HG03354 (cell line): Measurements from ENCODE around the gene LGR6.
"Not testable (repeated sequence)": the region's sequence is repeated elsewhere in the genome, so short reads cannot be mapped to it uniquely, and the experiment has no call there.

Experiments
- ATAC-seq: cut with Tn5 transposase; IDR thresholded peaks from one replicate; pipeline ENCODE4 v1.9.1; 2021; ENCODE audit warnings: mild to moderate bottlenecking; ENCODE audit not compliant: unreplicated experiment, poor library complexity, severe bottlenecking

The LGR6 gene

GRCh38 chr1:202249436-202249835 is 55.8 kb downstream of the LGR6 start:
- no peak for ATAC-seq

- no peak for ATAC-seq
Measured at GRCh38 chr1:202249846-202250245, 56.2 kb downstream of the LGR6 start.

DNA sequence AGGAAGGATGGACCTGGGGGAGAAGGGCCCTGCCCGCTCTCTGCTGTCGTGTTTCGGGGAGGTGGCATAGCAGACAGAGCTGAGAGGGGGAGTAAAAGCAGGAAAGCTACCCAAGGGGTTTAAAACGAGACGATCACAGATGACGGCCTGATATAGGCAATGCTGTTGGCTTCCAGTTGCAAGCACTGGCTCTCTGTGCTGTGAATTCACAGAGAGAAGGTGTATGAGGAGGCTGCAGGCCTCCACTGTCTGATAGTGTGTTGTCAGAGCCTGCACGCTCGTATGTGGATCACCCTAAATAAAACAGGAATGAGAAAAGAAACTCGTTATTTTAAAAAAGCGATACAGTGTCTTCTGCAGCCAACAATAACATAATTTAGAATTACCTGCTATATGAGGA is 57.4 kb downstream of the LGR6 start:
- no peak for ATAC-seq

DNA sequence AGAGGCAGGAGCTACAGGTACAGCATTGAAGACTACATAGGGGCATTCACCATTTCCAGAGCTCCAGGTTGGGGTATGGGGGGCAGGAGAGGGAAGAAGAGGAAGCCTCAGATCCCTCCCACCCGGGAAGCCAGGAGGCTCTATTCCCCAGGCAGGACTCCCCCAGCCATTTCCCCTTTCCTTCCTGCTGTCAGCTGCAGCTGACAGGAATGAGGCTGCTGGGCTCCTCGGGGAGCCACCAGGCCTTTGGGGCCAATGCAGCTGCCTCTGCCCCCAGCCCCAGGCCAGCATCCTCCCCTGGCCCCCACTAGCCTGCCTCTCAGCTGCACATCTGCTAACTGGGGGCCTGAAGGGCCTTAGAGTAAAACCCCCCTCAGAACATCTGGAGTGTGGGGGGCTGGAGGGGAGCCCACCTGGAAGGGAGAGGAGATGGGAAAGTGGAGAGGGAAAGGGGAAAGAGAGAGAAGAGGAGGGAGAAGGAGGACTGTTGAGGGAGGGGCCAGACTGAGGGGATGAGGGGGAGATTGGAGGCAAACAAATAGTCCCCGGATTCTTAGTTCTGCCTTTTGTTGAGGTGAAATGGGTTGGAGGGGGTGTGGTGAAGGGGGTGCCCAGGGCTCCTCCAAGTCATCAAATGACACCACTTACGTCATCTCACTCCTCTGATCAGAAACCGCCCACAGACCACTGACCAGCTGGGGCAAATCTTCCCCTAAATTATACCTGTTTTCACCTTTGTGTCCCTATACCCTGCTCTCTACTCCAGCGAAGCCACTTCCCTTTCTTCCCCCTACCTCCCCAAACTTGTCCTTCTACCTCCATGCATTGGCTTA is 58.0 kb downstream of the LGR6 start:
- no peak for ATAC-seq

DNA sequence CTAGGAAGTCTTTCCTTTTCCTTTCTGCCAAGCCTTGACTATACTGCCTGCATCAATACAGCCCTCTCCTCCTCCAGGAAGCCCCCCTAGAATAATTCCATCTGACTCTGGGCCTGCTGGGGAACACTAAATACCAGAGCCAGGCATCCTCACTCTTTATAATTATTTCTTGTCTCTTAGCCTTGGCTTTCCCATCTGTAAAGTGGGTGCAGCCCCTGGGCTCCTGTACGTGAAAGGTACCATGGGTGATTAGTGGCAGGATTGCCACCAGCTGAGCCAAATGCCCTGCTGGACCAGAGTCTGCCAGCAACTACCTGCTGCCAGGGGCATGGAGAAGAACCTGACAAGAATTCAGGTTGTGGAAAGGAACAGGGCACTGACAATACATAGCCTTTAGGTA is 58.7 kb downstream of the LGR6 start:
- ATAC-seq = no peak

DNA sequence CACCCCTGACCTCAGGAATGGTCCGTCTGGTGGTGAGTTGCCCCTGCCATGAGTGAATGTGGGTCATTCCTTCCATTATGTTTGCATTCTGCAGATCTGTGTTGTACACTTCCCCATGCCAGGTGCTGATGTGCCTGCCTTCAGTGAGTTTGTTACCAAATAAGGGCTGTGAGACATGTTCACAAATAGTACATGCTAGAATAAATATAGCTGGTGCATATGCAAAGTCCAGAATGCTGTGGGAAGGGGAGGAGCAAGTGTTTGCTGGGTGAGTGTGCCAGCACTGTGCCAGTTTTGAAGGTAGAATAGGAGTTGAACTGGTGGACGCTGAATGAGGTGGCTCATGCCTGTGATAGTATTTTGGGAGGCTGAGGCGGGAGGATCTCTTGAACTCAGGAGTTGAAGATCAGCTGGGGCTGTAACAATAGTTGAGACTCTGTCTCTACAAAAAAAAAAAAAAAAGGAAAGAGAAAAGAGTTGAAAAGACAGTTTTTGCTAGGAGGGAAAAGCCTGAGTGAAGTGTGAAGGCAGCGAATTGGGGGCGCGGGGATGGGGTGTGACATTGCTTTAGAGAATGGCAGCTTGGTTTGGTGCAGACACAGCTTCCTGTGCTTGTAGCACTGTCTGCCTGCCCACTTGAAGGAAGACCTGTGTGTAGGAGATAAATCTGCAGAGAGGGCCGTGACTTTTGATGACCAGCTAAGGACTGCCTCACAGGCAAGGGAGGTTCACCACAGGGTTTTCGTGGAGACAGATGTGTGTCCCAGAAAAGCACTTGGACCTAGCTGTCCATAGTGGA is 61.1 kb downstream of the LGR6 start:
- no peak for ATAC-seq

DNA sequence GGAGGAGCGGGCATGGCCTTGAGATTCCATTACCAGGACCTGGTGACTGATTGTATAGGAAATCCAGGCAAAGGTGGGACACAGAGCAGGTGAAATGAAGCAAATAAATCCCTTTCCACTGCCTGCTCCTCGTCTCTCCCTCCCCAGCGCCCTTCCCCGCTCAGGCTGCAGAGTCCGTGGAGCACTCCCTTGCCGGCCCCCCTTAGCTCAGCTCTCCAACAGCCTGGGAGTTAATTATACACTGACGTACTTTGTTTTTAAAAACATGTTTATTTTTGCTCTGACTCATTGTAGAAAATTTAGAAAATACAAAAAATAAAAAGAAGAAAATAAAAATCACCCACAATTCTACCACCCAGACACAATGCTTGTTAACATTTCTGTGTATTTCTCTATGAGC is 61.7 kb downstream of the LGR6 start:
- no peak for ATAC-seq

DNA sequence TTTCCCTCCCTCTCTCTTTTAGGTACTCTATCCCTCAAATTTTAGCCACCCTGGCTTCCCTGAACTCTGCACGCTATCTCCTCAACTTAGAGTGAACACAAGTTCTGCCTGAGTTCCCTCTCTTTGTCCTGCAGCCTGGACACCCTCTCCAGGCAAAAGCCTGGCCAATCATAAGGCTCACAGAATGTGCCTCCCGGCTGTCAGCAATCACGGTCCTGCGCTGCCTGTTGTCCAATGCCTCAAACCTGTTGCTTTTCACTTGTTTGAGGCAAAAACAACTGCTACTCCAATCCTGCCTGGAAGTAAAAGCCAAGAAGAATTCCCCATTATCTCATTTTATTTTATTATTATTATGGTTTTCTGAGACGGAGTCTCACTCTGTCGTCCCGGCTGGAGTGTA is 66.1 kb downstream of the LGR6 start:
- no peak for ATAC-seq

DNA sequence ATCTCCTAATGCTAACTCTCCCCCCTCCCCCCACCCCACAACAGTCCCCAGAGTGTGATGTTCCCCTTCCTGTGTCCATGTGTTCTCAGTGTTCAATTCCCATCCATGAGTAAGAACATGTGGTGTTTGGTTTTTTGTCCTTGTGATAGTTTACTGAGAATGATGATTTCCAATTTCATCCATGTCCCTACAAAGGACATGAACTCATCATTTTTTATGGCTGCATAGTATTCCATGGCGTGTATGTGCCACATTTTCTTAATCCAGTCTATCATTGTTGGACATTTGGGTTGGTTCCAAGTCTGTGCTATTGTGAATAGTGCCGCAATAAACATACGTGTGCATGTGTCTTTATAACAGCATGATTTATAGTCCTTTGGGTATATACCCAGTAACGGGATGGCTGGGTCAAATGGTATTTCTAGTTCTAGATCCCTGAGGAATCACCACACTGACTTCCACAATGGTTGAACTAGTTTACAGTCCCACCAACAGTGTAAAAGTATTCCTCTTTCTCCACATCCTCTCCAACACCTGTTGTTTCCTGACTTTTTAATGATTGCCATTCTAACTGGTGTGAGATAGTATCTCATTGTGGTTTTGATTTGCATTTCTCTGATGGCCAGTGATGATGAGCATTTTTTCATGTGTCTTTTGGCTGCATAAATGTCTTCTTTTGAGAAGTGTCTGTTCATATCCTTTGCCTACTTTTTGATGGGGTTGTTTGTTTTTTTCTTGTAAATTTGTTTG is 67.8 kb downstream of the LGR6 start:
- ATAC-seq = not testable (repeated sequence)

GRCh38 chr1:202263628-202264027 is 70.0 kb downstream of the LGR6 start:
- ATAC-seq = no peak

DNA sequence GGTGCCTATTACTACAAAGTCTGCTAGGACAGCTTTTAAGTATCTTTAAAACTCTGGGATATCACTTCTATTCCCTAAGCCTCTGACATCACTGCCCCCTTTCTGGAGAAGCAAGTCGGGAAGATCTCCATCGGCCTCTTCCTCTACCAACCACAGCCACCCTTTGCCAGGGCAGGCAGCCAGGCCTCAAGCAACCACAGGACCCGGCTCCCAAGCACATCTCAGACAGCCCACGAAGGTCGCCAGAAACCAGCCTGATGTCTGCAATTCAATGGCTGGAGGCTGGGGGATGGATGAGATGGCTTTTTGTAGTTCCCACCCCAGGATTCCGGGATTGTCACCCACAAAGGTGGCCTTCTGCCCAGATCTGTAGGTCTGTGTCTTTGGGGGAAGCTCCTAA is 70.7 kb downstream of the LGR6 start:
- ATAC-seq = no peak

GRCh38 chr1:202264726-202265125 is 71.1 kb downstream of the LGR6 start:
- ATAC-seq = no peak

DNA sequence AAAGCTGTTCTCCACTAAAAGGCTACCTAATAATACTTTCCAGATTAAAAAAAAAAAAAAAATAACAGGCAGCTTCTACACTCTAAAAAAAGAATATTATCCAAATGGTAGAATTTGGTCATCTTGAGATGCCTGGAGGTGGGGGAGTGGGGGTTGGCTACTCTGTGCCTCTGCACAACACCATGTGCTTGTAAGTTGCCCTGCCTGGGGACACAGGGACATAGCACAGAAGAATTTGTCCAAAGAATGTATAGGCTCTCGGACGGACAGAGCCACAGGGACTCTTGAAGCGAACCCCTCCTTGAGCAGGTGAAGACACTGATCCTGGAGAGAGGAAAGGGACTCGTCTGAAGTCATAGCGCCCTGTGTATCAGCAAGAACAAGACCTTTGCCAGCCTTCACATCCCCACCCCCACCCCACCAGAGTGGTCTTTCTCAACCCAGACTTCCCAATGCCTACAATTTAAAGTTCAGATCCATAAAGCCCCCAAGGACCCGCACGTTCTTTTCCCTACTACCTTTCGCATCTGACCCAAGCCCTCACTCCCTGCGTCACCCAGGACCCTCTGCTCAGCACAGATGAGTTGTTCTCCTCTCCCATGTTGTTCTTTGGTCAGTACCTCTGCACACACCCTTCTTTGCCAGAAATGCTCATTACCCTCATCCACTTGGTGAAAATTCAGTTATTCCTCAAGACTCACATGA is 72.6 kb downstream of the LGR6 start:
- no peak for ATAC-seq

- no peak for ATAC-seq
Measured at GRCh38 chr1:202268032-202268431, 74.4 kb downstream of the LGR6 start.

- ATAC-seq = no peak
Measured at GRCh38 chr1:202268817-202269216, 75.2 kb downstream of the LGR6 start.

DNA sequence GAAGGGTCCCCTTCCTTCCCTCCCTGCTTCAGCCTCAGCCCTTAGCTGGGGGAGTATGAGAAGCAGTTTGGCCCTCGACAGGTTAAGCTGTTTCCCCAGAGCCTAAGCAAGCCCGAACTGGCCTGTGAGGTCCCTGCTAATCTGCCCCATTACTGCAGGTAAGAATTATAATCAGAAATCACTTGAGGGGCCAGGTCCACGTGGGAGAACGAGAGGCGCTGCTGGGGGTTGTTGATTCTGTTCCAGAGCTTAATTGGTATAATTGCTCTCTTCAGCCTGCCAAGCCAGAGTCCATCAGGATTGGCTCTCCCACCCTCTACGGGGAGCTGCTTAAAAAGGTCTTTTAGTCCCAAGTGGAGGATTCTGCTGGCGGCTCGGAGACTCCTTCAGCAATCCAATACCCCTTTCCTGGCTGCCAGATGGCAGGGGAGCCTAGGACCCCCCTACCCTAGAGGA is 77.3 kb downstream of the LGR6 start:
- no peak for ATAC-seq

- ATAC-seq = no peak
Measured at GRCh38 chr1:202272103-202272845, 78.7 kb downstream of the LGR6 start.

DNA sequence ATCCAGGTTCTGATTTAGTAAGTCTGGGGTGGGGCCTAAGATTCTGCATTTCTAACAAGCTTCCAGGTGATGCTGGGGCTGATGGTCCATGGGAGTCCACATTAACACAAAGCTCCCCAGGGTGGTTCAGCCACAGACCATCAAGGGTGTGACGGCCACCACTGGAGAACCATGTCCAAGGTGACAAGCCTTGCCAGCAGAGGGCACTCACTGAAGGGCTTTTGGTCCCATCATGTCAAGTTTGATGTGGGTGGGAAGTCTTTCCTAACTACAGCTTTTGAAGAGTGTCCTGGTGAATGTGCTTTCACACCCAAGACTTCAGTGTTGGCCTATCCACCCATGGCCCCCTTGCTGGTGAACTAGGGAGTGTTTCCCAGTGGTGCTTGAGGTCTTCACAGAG is 81.0 kb downstream of the LGR6 start:
- ATAC-seq = no peak
